Measurements from ENCODE around the gene KRT15. TPM values are rescaled to one million over a fixed set of nuclear protein-coding genes. Genes with fewer than 3 reads are reported as not detected.

The KRT15 gene
- total RNA-seq, 2 experiments from 2014 or later = not detected

DNA sequence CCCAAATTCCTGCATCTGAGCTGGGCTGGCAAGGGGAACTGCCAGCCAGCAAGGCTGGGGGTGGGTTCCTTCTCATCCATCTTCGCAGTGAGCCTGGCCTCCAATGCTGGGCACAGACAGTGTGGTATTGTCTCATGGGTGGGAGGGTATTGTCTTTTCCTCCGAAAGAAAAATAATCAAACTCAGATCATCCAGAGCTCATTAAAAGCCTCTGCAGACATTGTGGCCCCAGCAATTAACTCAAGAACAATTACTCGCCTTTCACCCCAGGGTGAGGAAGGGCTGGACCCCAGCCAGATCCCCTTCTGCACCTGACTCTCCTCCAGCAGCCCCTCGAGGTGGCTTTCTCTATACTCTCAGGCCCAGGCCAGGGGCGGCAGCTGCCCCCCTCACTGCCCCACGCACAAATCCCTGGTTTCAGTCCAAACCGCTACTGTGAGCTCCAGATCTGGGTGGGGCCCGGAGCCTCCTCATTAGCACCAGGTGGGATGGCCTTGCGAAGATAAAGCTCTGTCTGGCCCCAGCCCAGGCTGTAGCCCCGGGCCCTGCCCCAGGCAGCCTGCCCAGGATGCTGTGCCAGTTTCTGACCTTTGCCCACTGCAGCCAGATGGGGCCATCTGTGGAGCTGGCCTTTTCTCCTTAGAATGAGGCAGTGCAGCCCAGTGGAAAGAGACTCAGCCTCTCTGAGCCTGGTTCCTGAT, 2.3 kb upstream of the KRT15 start:
- no peaks in the 10 kb centered on the region for H3K36me3 Mint-ChIP-seq
- H3K9me3 Mint-ChIP-seq = no peaks in the 10 kb centered on the region
- ChIA-PET POLR2A (no interaction called here), CTCF (no interaction called here)
- no peaks in the 10 kb centered on the region for H3K4me1 Mint-ChIP-seq (ENCODE audit: low read depth)
- no peak overlapping the region for H3K4me3 Mint-ChIP-seq
- no peak overlapping the region for H3K27ac Mint-ChIP-seq
- peaks cover 4% of the 10 kb centered on the region for H3K27me3 Mint-ChIP-seq
- intact Hi-C loops (cut with micrococcal nuclease) = no loop called here
- no peak for DNase-seq

DNA sequence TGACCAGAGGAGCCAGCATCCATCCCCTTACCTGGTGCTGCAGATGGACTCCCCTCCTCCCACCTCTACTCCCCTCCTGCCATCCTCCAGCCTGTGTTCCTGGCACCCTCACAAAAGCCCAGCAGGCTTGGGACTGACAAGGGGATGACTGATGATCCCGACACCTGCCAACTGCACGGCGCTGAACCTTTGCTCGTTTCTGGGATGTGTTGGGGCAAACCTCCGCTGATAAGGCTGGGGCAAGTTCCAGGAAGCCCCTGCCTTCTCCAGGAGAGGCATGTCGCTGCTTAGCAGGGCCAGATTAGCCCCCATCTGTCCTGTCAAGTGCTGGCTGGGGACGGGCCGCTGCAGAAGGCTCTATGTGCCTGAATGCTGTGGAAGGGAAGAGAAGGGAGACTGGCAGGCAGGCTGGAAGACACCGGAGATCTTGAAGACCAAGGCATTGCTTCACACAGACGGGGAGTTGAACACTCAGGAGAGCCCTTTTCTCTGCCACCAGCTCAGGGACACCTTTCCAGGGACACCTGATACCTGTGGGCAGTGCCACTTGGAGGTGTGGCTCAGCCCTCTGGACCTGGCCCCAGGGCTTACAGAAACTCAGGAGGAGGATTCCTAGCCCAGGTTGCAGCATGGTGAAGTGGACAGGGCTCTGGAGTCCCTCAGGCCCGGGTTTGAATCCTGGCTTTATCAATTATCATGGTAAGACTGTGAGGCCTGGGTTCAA, 973 bp upstream of the KRT15 start:
- no peaks in the 10 kb centered on the region for H3K27me3 Mint-ChIP-seq
- ChIA-PET POLR2A (no interaction called here), CTCF (no interaction called here)
- no peak overlapping the region for H3K4me3 Mint-ChIP-seq
- no peaks in the 10 kb centered on the region for H3K4me1 Mint-ChIP-seq (ENCODE audit: low read depth)
- H3K27ac Mint-ChIP-seq = no peak overlapping the region
- no peaks in the 10 kb centered on the region for H3K9me3 Mint-ChIP-seq
- no peaks in the 10 kb centered on the region for H3K36me3 Mint-ChIP-seq
- intact Hi-C loops (cut with micrococcal nuclease) = no loop called here
- DNase-seq = no peak

DNA sequence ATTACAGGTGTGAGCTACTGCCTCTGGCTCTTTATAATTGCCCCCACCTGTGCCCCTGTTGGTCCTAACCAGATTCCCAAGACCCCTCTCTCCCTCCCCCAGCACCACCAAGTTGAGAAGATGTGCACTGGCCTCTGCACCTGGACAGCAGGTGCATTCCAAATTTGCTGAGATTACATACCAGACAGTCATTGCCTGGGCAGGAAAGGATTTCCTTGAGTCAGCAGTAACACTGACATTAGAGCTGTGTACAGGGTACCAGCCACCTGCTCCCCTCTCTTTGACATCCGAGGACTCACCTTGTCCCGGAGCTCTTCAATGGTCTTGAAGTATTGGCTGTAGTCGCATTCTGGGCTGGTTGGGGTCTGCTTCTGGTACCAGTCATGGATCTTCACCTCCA, 659 bp downstream of the KRT15 start:
- no peak overlapping the region for H3K27ac Mint-ChIP-seq
- H3K27me3 Mint-ChIP-seq = no peaks in the 10 kb centered on the region
- no peaks in the 10 kb centered on the region for H3K9me3 Mint-ChIP-seq
- H3K4me1 Mint-ChIP-seq (ENCODE audit: low read depth) = no peaks in the 10 kb centered on the region
- no peak overlapping the region for H3K4me3 Mint-ChIP-seq
- no peak for DNase-seq
- no peaks in the 10 kb centered on the region for H3K36me3 Mint-ChIP-seq
- POLR2A ChIA-PET = no interaction called here
- intact Hi-C loops (cut with micrococcal nuclease) = no loop called here
- CTCF ChIA-PET = no interaction called here

DNA sequence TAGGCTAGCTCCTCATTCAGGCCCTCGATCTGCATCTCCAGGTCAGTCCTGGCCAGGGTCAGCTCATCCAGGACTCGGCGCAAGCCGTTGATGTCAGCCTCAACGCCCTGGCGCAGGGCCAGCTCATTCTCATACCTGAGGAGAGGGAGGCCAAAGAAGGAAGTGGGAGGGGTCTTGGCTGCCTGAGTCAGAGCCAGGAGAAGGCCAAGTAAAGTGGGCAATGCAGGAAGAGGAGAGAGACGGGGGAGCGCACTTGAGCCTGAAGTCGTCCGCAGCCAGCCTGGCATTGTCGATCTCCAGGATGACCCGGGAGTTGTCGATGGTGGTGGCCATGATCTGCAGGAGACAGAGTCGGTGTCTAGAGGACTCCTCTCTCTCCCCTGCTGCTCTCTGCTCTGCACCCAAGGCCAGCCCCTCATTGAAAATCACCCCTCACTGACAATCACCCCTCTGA, 1.8 kb downstream of the KRT15 start:
- intact Hi-C loops (cut with micrococcal nuclease) = no loop called here
- Mint-ChIP-seq H3K36me3 (no peaks in the 10 kb centered on the region), H3K9me3 (no peaks in the 10 kb centered on the region), H3K4me1 (ENCODE audit: low read depth) (no peaks in the 10 kb centered on the region), H3K27ac (no peak overlapping the region), H3K27me3 (no peaks in the 10 kb centered on the region), H3K4me3 (no peak overlapping the region)
- DNase-seq = no peak
- ChIA-PET CTCF (interaction anchor here (1.3 kb wide), 1 partner anchor 32 kb away, joined by 3 read pairs; no protein-coding TSS in a partner anchor), POLR2A (no interaction called here)

DNA sequence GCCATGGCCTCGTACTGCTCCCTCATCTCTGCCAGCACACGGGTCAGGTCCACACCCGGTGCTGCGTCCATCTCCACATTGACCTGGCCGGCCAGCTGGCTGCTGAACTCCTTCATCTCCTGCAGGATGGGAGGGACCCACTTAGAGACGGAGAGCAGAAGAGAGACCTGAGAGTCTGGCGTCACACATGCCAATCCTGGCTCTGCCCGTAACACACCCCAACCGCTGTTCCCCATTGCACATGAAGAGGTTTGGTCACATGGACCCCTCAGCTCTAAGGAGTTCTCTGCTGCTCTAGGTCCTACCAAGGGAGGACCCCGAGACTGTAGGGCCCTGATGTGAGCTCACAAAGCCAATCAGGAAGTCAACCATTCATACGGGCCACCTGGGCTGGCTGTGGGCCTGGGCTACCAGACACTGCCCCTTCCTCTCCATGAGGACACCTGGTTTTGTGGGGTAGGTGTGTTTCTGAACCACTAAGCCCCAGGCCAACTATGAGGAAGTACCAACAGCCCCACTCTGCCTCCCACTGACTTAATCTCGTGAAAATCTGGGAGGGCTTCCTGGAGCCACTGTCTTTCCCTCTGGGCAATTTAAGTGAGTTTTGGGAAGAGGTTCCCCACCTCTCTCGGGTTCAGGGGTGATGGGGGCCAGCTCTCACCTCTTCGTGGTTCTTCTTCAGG, 2.4 kb downstream of the KRT15 start:
- H3K36me3 Mint-ChIP-seq = no peaks in the 10 kb centered on the region

DNA sequence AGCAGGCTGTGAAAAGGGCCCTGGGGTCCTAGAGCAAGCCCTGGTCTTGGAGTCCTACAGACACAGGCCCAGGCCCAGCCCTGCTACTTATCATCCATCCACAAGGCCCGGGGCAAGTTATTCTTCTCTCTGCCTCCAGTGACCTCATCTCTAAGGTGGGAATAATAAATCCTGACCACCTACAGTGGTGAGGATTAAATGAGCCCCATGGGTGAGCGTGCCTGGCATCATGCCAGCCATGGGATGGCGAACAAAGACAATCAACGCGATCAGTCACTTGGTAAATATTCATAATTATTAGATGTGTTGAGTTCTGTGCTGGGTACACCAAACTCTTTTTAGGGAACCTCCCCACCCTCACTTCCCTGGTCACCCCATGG, 5.5 kb downstream of the KRT15 start:
- intact Hi-C loops (cut with micrococcal nuclease) = no loop called here
- H3K27ac Mint-ChIP-seq = no peak overlapping the region
- H3K4me1 Mint-ChIP-seq (ENCODE audit: low read depth) = no peaks in the 10 kb centered on the region
- H3K9me3 Mint-ChIP-seq = no peaks in the 10 kb centered on the region
- ChIA-PET CTCF (no interaction called here), POLR2A (no interaction called here)
- no peaks in the 10 kb centered on the region for H3K36me3 Mint-ChIP-seq
- no peak overlapping the region for H3K4me3 Mint-ChIP-seq
- H3K27me3 Mint-ChIP-seq = no peaks in the 10 kb centered on the region
- DNase-seq = no peak

More for the DNA sequence above, 2.4 kb downstream of the KRT15 start:
- ChIA-PET POLR2A (no interaction called here), CTCF (interaction anchor here (1.3 kb wide), 1 partner anchor 33 kb away, joined by 3 read pairs; no protein-coding TSS in a partner anchor)
- H3K4me1 Mint-ChIP-seq (ENCODE audit: low read depth) = no peaks in the 10 kb centered on the region
- H3K27me3 Mint-ChIP-seq = no peaks in the 10 kb centered on the region
- no peak for DNase-seq
- intact Hi-C loops (cut with micrococcal nuclease) = no loop called here
- no peak overlapping the region for H3K27ac Mint-ChIP-seq
- H3K4me3 Mint-ChIP-seq = no peak overlapping the region
- H3K9me3 Mint-ChIP-seq = no peaks in the 10 kb centered on the region

DNA sequence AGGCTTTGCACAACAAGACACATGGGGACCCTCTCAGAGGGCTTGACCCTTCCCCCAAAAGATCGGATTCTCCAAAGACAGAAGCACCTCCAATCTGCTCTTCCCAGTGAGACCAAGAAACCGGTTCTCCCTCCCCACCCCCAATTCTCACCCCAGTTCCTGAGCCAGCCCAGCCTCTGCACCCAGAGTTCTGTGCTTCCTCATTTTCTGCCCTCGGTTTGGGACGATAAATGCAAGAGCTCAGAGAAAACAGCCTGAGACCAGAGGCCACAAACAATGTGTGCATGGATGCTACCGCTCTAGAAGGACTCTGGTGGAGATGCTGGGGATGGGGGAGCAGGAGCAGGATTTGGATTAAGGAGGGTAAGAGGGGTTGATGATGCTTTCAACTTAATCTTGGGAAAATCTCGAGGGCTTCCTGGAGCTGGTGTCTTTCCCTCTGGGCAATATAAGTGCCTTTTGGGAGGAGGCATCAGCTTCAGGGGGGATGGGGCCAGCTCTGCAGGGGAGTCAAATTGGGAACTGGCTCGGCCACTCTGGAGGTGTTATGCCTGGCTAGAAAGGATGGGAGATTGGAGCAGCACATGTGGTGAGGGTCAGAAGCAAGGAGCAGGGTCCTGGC, 6.0 kb downstream of the KRT15 start:
- no peaks in the 10 kb centered on the region for H3K27me3 Mint-ChIP-seq
- DNase-seq = no peak
- H3K9me3 Mint-ChIP-seq = no peaks in the 10 kb centered on the region
- no peak overlapping the region for H3K4me3 Mint-ChIP-seq
- ChIA-PET CTCF (no interaction called here), POLR2A (no interaction called here)
- no peaks in the 10 kb centered on the region for H3K36me3 Mint-ChIP-seq
- no peaks in the 10 kb centered on the region for H3K4me1 Mint-ChIP-seq (ENCODE audit: low read depth)
- intact Hi-C loops (cut with micrococcal nuclease) = no loop called here
- no peak overlapping the region for H3K27ac Mint-ChIP-seq

DNA sequence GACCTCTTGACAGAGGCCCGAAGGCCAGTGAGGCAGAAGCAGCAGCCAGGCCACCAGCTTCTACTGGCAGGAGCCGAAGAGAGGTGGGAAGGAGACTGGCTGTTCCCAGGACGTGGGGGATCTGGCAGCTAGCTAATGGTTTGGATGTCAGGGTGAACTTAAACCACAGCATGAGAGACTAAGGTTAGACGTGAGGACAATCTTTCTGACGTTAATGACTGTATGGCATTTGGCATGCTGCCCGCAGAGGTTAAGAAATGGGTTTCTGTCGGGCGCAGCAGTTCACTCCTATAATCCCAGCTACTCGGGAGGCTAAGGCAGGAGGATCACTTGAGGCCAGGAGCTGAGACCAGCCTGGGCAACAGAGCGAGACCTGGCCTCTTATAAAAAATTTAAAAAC, 7.0 kb downstream of the KRT15 start:
- Mint-ChIP-seq H3K36me3 (no peaks in the 10 kb centered on the region), H3K4me3 (no peak overlapping the region), H3K9me3 (no peaks in the 10 kb centered on the region), H3K27ac (no peak overlapping the region), H3K4me1 (ENCODE audit: low read depth) (no peaks in the 10 kb centered on the region), H3K27me3 (no peaks in the 10 kb centered on the region)
- CTCF ChIA-PET = no interaction called here
- POLR2A ChIA-PET = interaction anchor here (0.6 kb wide), 1 partner anchor 159 kb away, joined by 6 read pairs; no protein-coding TSS in a partner anchor
- intact Hi-C loops (cut with micrococcal nuclease) = no loop called here
- DNase-seq = no peak

DNA sequence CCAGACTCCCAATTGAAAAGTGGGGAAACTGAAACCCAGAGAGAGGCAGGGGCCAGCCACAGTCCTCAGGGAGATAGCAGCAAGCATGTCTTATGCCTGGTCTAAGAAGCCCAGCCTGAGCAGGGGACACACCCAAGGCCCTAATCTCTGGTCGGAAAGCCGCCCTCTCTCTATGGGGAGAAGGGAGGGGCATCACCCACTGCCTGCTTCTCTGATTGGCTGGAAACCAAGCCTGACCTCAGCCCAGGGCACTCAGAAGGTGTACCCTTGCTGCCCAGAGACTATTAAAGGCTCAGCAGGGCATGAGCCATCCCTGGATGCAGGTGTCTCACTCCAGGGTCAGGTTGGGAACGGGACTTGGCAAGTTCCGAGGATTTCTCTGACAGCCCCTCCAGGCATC, 7.6 kb downstream of the KRT15 start:
- H3K27me3 Mint-ChIP-seq = no peaks in the 10 kb centered on the region
- H3K4me3 Mint-ChIP-seq = no peak overlapping the region
- ChIA-PET CTCF (interaction anchor here (2.3 kb wide), 1 partner anchor 38 kb away, joined by 7 read pairs; no protein-coding TSS in a partner anchor), POLR2A (no interaction called here)
- intact Hi-C loops (cut with micrococcal nuclease) = no loop called here
- H3K4me1 Mint-ChIP-seq (ENCODE audit: low read depth) = no peaks in the 10 kb centered on the region
- no peak overlapping the region for H3K27ac Mint-ChIP-seq
- H3K9me3 Mint-ChIP-seq = no peaks in the 10 kb centered on the region
- DNase-seq = no peak
- H3K36me3 Mint-ChIP-seq = no peaks in the 10 kb centered on the region

DNA sequence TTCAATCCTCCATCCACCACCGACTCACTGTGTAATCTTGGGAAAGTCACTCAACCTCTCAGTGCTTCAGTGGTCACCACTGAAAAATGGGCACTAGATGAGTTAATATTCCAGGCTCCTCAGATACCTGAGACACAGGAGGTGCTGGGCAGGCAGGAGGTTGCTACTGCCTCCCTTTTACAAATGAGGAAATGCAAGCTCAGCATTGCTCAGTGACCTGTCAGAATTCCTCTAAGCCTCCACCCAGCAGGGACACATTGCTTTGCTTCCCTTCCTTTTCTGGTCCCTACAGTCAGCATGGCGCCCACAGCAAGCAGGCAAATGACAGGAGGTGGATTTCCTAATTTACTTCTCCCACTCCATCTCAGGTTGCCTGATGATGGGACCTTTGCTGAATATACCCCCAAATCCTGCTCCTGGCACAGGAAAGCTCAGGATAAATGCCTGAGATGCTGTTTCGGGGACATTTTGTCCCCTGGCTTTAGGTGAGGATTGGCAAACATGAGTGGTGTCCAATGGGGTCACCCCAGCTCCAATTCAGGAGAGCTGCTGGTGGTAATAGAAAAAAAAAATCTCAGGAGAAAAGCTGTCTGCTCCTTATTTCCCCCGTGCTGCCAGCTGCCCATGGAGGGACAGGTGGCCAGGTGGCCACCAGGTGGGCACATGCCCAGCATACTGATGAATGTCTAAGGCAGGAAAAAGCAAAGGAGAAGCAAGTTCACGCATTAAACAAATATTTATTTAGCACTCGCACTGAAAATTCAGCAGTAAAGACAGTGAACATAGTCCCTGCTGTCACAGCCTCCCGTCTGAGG, 8.2 kb downstream of the KRT15 start:
- CTCF ChIA-PET = interaction anchor here (2.3 kb wide), 1 partner anchor 38 kb away, joined by 7 read pairs; no protein-coding TSS in a partner anchor
- no peak overlapping the region for H3K27ac Mint-ChIP-seq
- POLR2A ChIA-PET = no interaction called here

DNA sequence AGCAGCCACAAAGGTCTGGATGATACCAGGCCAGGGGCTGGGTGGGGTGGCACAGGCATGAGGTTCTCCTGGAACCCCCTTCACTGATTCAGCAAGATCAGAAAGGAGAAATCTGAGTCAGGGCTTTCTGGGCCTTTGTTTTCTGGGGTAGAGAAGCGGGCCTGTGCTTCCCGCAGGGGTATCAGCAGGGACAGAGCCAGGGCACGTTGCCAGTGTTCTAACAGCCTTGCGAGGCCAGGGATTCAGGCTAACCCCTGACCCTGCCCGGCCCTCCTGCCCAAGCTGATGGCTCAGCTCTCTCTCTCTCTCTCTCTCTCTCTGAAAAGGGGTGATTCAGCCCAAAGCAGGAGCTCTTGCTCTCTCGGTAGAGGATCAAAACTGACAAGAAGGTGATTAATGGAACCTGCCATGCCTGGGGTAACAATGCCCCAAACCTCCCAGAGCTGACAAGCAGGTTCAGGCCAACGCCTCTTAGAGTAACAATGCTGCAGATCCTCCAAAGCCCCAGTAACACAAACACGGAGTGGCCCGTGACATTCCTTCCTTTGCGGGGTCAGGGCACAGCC, 11.3 kb downstream of the KRT15 start:
- Mint-ChIP-seq H3K36me3 (no peaks in the 10 kb centered on the region), H3K4me3 (no peak overlapping the region), H3K9me3 (no peaks in the 10 kb centered on the region), H3K27ac (no peak overlapping the region), H3K4me1 (ENCODE audit: low read depth) (no peaks in the 10 kb centered on the region), H3K27me3 (no peaks in the 10 kb centered on the region)
- POLR2A ChIA-PET = no interaction called here
- intact Hi-C loops (cut with micrococcal nuclease) = no loop called here
- CTCF ChIA-PET = no interaction called here
- DNase-seq = no peak

More for the DNA sequence above, 8.2 kb downstream of the KRT15 start:
- H3K9me3 Mint-ChIP-seq = no peaks in the 10 kb centered on the region
- H3K4me3 Mint-ChIP-seq = no peak overlapping the region
- H3K4me1 Mint-ChIP-seq (ENCODE audit: low read depth) = no peaks in the 10 kb centered on the region
- H3K36me3 Mint-ChIP-seq = no peaks in the 10 kb centered on the region
- intact Hi-C loops (cut with micrococcal nuclease) = no loop called here
- H3K27me3 Mint-ChIP-seq = no peaks in the 10 kb centered on the region
- DNase-seq = no peak
